Left ventricle myocardium inferior (tissue), 1 donor: ENCODE measurements around the gene SEPHS1. TPM values are rescaled to one million over a fixed set of nuclear protein-coding genes. Genes with fewer than 3 reads are reported as not detected.

Experiments
- DNase-seq: peaks from one replicate; pipeline ENCODE4 v3.0.0-alpha.2; 2020
- H3K27ac ChIP-seq: fragments of 200-600 bp; replicated peaks from 2 replicates; pipeline ENCODE4 v1.8.0; 2021
- H3K27me3 ChIP-seq: fragments of 200-600 bp; 2 replicates; pipeline ENCODE4 v1.8.0; 2021; ENCODE audit warnings: low read depth
- H3K36me3 ChIP-seq: fragments of 200-600 bp; 2 replicates; pipeline ENCODE4 v1.8.0; 2021
- H3K4me1 ChIP-seq: fragments of 200-600 bp; 2 replicates; pipeline ENCODE4 v1.8.0; 2021
- H3K4me3 ChIP-seq: fragments of 200-600 bp; 2 replicates; pipeline ENCODE4 v1.8.0; 2021; ENCODE audit warnings: mild to moderate bottlenecking, moderate library complexity
- H3K9me3 ChIP-seq: fragments of 200-600 bp; replicated peaks from 2 replicates; pipeline ENCODE4 v1.8.0; 2021
- intact Hi-C: fragments of 100-400 bp; cut with micrococcal nuclease; formaldehyde crosslinking; loops from one replicate; pipeline ENCODE4 v1.11.0; 2022
- total RNA-seq: library from RNA; stranded (reverse); fragmentation: NEBNext Ultra II Directional; extraction: Animal tissue kit (Norgen Biotek cat#: 25700); gene quantifications from one replicate; pipeline ENCODE4 v1.2.1, GENCODE V29; 2021
- TF ChIP-seq, protein P1 (sequence below): fragments of 200-600 bp; IDR thresholded peaks from 2 replicates; pipeline ENCODE4 v1.8.0; 2021; ENCODE audit warnings: antibody characterized with exemption, mild to moderate bottlenecking, borderline replicate concordance
- donor health status: DM: no; HTN: yes; CAD: no; lungs with severe emphysema.

The SEPHS1 gene
- total RNA-seq, 1 donor from 2014 or later = 26.0 TPM

DNA sequence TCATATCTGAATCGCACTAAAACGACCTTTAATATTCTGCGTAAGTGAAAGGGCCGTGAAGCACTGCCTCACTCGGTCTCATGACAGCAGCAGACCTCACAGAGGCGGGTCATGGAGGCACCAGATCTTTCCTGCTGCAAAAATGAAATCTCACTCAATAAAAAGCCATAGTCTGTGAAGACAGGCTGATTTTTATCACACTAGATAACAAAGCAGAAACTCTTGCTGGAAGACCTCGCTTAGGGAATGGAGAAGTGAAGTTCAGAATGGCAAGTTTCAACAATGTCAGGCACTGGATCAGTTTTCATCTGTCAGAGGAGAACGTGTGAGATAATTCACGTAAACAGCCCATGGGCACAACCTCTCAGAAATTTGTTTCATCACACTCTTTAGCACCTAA is 8.0 kb downstream of the SEPHS1 start:
- Histone ChIP-seq H3K36me3 (peaks cover 10% of the 10 kb centered on the region), H3K27me3 (no peaks in the 10 kb centered on the region), H3K27ac (peak overlapping the region; percentile 68), H3K4me3 (peak overlapping the region; percentile 34), H3K9me3 (no peaks in the 10 kb centered on the region), H3K4me1 (peaks cover 47% of the 10 kb centered on the region)
- intact Hi-C loops = no loop called here
- TF ChIP-seq, protein P1, sequence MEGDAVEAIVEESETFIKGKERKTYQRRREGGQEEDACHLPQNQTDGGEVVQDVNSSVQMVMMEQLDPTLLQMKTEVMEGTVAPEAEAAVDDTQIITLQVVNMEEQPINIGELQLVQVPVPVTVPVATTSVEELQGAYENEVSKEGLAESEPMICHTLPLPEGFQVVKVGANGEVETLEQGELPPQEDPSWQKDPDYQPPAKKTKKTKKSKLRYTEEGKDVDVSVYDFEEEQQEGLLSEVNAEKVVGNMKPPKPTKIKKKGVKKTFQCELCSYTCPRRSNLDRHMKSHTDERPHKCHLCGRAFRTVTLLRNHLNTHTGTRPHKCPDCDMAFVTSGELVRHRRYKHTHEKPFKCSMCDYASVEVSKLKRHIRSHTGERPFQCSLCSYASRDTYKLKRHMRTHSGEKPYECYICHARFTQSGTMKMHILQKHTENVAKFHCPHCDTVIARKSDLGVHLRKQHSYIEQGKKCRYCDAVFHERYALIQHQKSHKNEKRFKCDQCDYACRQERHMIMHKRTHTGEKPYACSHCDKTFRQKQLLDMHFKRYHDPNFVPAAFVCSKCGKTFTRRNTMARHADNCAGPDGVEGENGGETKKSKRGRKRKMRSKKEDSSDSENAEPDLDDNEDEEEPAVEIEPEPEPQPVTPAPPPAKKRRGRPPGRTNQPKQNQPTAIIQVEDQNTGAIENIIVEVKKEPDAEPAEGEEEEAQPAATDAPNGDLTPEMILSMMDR = no peak
- no peak for DNase-seq

- peaks cover 24% of the 10 kb centered on the region for H3K36me3 ChIP-seq
- no peak for DNase-seq
- H3K27ac ChIP-seq = peak overlapping the region; percentile 68
- intact Hi-C loops = no loop called here
- H3K9me3 ChIP-seq = no peaks in the 10 kb centered on the region
- H3K4me3 ChIP-seq = peak overlapping the region; percentile 10
- H3K27me3 ChIP-seq = no peaks in the 10 kb centered on the region
- TF ChIP-seq, protein P1 = no peak
- peaks cover 41% of the 10 kb centered on the region for H3K4me1 ChIP-seq
Observed at GRCh38 chr10:13338390-13339110, 9.5 kb downstream of the SEPHS1 start.

DNA sequence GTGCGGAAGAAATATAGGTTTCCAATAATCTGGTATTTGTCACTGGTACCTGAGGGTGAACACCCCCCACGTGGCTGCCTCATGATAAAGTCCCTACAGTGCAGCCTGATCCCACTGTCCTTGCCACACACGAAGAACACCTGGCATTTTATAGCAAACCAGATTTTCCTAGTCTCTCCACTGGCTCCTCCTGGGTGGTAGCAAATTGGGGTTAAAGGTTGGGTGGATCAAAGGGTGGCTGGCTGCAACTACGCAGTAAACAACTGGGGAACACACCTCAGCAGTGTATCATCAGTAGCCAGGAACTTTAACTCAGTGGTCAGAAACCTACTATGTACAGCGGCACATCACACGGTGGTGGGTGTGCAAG is 10.3 kb downstream of the SEPHS1 start:
- Histone ChIP-seq H3K4me3 (no peak overlapping the region), H3K9me3 (no peaks in the 10 kb centered on the region), H3K36me3 (peaks cover 31% of the 10 kb centered on the region), H3K27me3 (no peaks in the 10 kb centered on the region), H3K4me1 (peaks cover 38% of the 10 kb centered on the region), H3K27ac (peak overlapping the region; percentile 68)
- DNase-seq = no peak
- intact Hi-C loops = no loop called here
- TF ChIP-seq, protein P1 = no peak

GRCh38 chr10:13337128-13337826 is 10.8 kb downstream of the SEPHS1 start:
- Histone ChIP-seq H3K4me1 (peaks cover 35% of the 10 kb centered on the region), H3K9me3 (no peaks in the 10 kb centered on the region), H3K4me3 (no peak overlapping the region), H3K27me3 (no peaks in the 10 kb centered on the region), H3K27ac (no peak overlapping the region), H3K36me3 (peaks cover 37% of the 10 kb centered on the region)
- TF ChIP-seq, protein P1 = no peak
- intact Hi-C loops = no loop called here
- DNase-seq = no peak

- intact Hi-C loops = no loop called here
- H3K27me3 ChIP-seq = no peaks in the 10 kb centered on the region
- no peak overlapping the region for H3K27ac ChIP-seq
- H3K4me1 ChIP-seq = peaks cover 35% of the 10 kb centered on the region
- TF ChIP-seq, protein P1 = no peak
- H3K4me3 ChIP-seq = no peak overlapping the region
- DNase-seq = no peak
- no peaks in the 10 kb centered on the region for H3K9me3 ChIP-seq
- H3K36me3 ChIP-seq = peaks cover 50% of the 10 kb centered on the region
Observed at GRCh38 chr10:13335881-13336280, 12.2 kb downstream of the SEPHS1 start.
